ENCODE data around the gene SNCB. TPM values are rescaled to one million over a fixed set of nuclear protein-coding genes. Genes with fewer than 3 reads are reported as not detected.

Gene SNCB
- total and polyA plus RNA-seq, 2 of the 8 experiments (the other 6 are each of a cell fraction or from before 2014, with no cell fraction given) = 4.2 to 5.9 TPM

- TF ChIP-seq TBP (IDR thresholded peaks at IDR 0.05; ENCODE audit: low read depth, low read length) (no peak), EGR1 (IDR thresholded peaks at IDR 0.05; ENCODE audit: borderline replicate concordance, low read depth, low read length) (no peak), HDAC2 (IDR thresholded peaks at IDR 0.05; ENCODE audit: borderline replicate concordance in 1 of 2, low read depth in 2 of 2, low read length in 2 of 2) (no peak), CHD1 (IDR thresholded peaks at IDR 0.05; ENCODE audit: low read depth, low read length) (no peak), EP300 (IDR thresholded peaks at IDR 0.05; ENCODE audit: borderline replicate concordance in 1 of 2, low read depth in 2 of 2, low read length in 2 of 2) (no peak), POLR2A (IDR thresholded peaks at IDR 0.05; ENCODE audit: control extremely low read depth in 1 of 2, low read depth in 2 of 2, low read length in 2 of 2) (no peak)
Observed at GRCh38 chr5:176629317-176629852, 949 bp downstream of the SNCB start (continued).
